ENCODE data around the gene SLC25A39.
A peak's percentile ranks its signal among the peaks of the same experiment; 100 is the strongest.

SLC25A39 gene

GRCh38 chr17:44351464-44351863 lies 26.8 kb upstream of the SLC25A39 start:
- Histone ChIP-seq H3K4me2 (ENCODE audit: low read length) (no peak overlapping the region), H2BK15ac (replicated peaks; ENCODE audit: low read depth) (no peak overlapping the region), H4K5ac (ENCODE audit: low read length) (no peak overlapping the region), H3K27ac (ENCODE audit: low read depth, low read length) (no peak overlapping the region), H4K8ac (ENCODE audit: low read depth, low read length) (no peak overlapping the region), H2BK120ac (ENCODE audit: low read depth, low read length) (no peak overlapping the region), H3K18ac (ENCODE audit: low read length) (no peak overlapping the region), H3K27me3 (ENCODE audit: insufficient read depth, low read length, poor library complexity) (no peaks in the 10 kb centered on the region), H3K4ac (ENCODE audit: low read depth, low read length) (no peak overlapping the region), H2BK5ac (ENCODE audit: low read length) (no peak overlapping the region), H3K4me1 (ENCODE audit: control insufficient read depth, low read depth, low read length) (no peaks in the 10 kb centered on the region), H3K23ac (ENCODE audit: low read length) (no peak overlapping the region), H3K9ac (ENCODE audit: low read length) (no peak overlapping the region), H2AK5ac (ENCODE audit: low read length) (no peak overlapping the region), H3K56ac (ENCODE audit: low read length) (no peak overlapping the region), H3K36me3 (ENCODE audit: control insufficient read depth, insufficient read depth, low read length) (no peaks in the 10 kb centered on the region), H3K79me2 (ENCODE audit: control insufficient read depth, insufficient read depth, low read length) (no peaks in the 10 kb centered on the region), H3K4me3 (ENCODE audit: low read length) (no peak overlapping the region), H3K79me1 (ENCODE audit: low read length) (peaks cover 1% of the 10 kb centered on the region)
- no peak for DNase-seq
- no CpG with 5 or more reads among the region's 8 CpGs for WGBS (ENCODE audit: extremely low coverage, insufficient coverage, low lambda C conversion rate)

- Histone ChIP-seq H3K27ac (ENCODE audit: low read depth, low read length) (no peak overlapping the region), H2AK5ac (ENCODE audit: low read length) (no peak overlapping the region)
Observed at GRCh38 chr17:44350733-44351226, 26.2 kb upstream of the SLC25A39 start.

GRCh38 chr17:44349553-44350070 lies 25.0 kb upstream of the SLC25A39 start:
- Histone ChIP-seq H2AK5ac (ENCODE audit: low read length) (no peak overlapping the region), H3K36me3 (ENCODE audit: control insufficient read depth, insufficient read depth, low read length) (no peaks in the 10 kb centered on the region), H3K27me3 (ENCODE audit: insufficient read depth, low read length, poor library complexity) (no peaks in the 10 kb centered on the region), H3K4me2 (ENCODE audit: low read length) (no peak overlapping the region), H4K8ac (ENCODE audit: low read depth, low read length) (no peak overlapping the region), H3K27ac (ENCODE audit: low read depth, low read length) (no peak overlapping the region), H3K79me1 (ENCODE audit: low read length) (peaks cover 2% of the 10 kb centered on the region), H3K79me2 (ENCODE audit: control insufficient read depth, insufficient read depth, low read length) (no peaks in the 10 kb centered on the region), H2BK5ac (ENCODE audit: low read length) (no peak overlapping the region), H2BK15ac (replicated peaks; ENCODE audit: low read depth) (no peak overlapping the region), H3K4ac (ENCODE audit: low read depth, low read length) (no peak overlapping the region), H3K18ac (ENCODE audit: low read length) (no peak overlapping the region), H3K4me1 (ENCODE audit: control insufficient read depth, low read depth, low read length) (no peaks in the 10 kb centered on the region), H3K23ac (ENCODE audit: low read length) (no peak overlapping the region), H3K9ac (ENCODE audit: low read length) (no peak overlapping the region), H4K5ac (ENCODE audit: low read length) (no peak overlapping the region), H3K4me3 (ENCODE audit: low read length) (no peak overlapping the region), H2BK120ac (ENCODE audit: low read depth, low read length) (no peak overlapping the region), H3K56ac (ENCODE audit: low read length) (no peak overlapping the region)
- WGBS (ENCODE audit: extremely low coverage, insufficient coverage, low lambda C conversion rate) = no CpG with 5 or more reads among the region's 12 CpGs
- DNase-seq = no peak

More at GRCh38 chr17:44350733-44351226, 26.2 kb upstream of the SLC25A39 start:
- Histone ChIP-seq H3K18ac (ENCODE audit: low read length) (no peak overlapping the region), H2BK5ac (ENCODE audit: low read length) (no peak overlapping the region), H3K27me3 (ENCODE audit: insufficient read depth, low read length, poor library complexity) (no peaks in the 10 kb centered on the region), H3K23ac (ENCODE audit: low read length) (no peak overlapping the region), H3K4me3 (ENCODE audit: low read length) (no peak overlapping the region), H3K56ac (ENCODE audit: low read length) (no peak overlapping the region), H3K4ac (ENCODE audit: low read depth, low read length) (no peak overlapping the region), H3K79me1 (ENCODE audit: low read length) (peaks cover 2% of the 10 kb centered on the region), H2BK15ac (replicated peaks; ENCODE audit: low read depth) (no peak overlapping the region), H4K8ac (ENCODE audit: low read depth, low read length) (no peak overlapping the region), H4K5ac (ENCODE audit: low read length) (no peak overlapping the region), H2BK120ac (ENCODE audit: low read depth, low read length) (no peak overlapping the region), H3K9ac (ENCODE audit: low read length) (no peak overlapping the region), H3K36me3 (ENCODE audit: control insufficient read depth, insufficient read depth, low read length) (no peaks in the 10 kb centered on the region), H3K4me1 (ENCODE audit: control insufficient read depth, low read depth, low read length) (no peaks in the 10 kb centered on the region), H3K4me2 (ENCODE audit: low read length) (no peak overlapping the region), H3K79me2 (ENCODE audit: control insufficient read depth, insufficient read depth, low read length) (no peaks in the 10 kb centered on the region)
- no CpG with 5 or more reads among the region's 6 CpGs for WGBS (ENCODE audit: extremely low coverage, insufficient coverage, low lambda C conversion rate)
- peak; percentile 71 for DNase-seq

GRCh38 chr17:44348988-44349364 lies 24.4 kb upstream of the SLC25A39 start:
- Histone ChIP-seq H3K27me3 (ENCODE audit: insufficient read depth, low read length, poor library complexity) (no peaks in the 10 kb centered on the region), H2BK120ac (ENCODE audit: low read depth, low read length) (no peak overlapping the region), H3K79me2 (ENCODE audit: control insufficient read depth, insufficient read depth, low read length) (no peaks in the 10 kb centered on the region), H3K4ac (ENCODE audit: low read depth, low read length) (no peak overlapping the region), H2AK5ac (ENCODE audit: low read length) (no peak overlapping the region), H4K5ac (ENCODE audit: low read length) (no peak overlapping the region), H3K36me3 (ENCODE audit: control insufficient read depth, insufficient read depth, low read length) (no peaks in the 10 kb centered on the region), H3K27ac (ENCODE audit: low read depth, low read length) (no peak overlapping the region), H4K8ac (ENCODE audit: low read depth, low read length) (no peak overlapping the region), H3K23ac (ENCODE audit: low read length) (no peak overlapping the region), H3K9ac (ENCODE audit: low read length) (no peak overlapping the region), H2BK5ac (ENCODE audit: low read length) (no peak overlapping the region), H3K4me3 (ENCODE audit: low read length) (no peak overlapping the region), H3K79me1 (ENCODE audit: low read length) (peaks cover 2% of the 10 kb centered on the region), H2BK15ac (replicated peaks; ENCODE audit: low read depth) (no peak overlapping the region), H3K4me2 (ENCODE audit: low read length) (no peak overlapping the region), H3K56ac (ENCODE audit: low read length) (no peak overlapping the region), H3K4me1 (ENCODE audit: control insufficient read depth, low read depth, low read length) (no peaks in the 10 kb centered on the region), H3K18ac (ENCODE audit: low read length) (no peak overlapping the region)
- no CpG with 5 or more reads among the region's 6 CpGs for WGBS (ENCODE audit: extremely low coverage, insufficient coverage, low lambda C conversion rate)
- DNase-seq = no peak

- Histone ChIP-seq H2BK120ac (ENCODE audit: low read depth, low read length) (no peak overlapping the region), H3K4me1 (ENCODE audit: control insufficient read depth, low read depth, low read length) (no peaks in the 10 kb centered on the region), H3K4ac (ENCODE audit: low read depth, low read length) (no peak overlapping the region), H3K36me3 (ENCODE audit: control insufficient read depth, insufficient read depth, low read length) (no peaks in the 10 kb centered on the region), H3K23ac (ENCODE audit: low read length) (no peak overlapping the region), H3K4me2 (ENCODE audit: low read length) (no peak overlapping the region), H2AK5ac (ENCODE audit: low read length) (no peak overlapping the region), H3K9ac (ENCODE audit: low read length) (no peak overlapping the region), H3K79me1 (ENCODE audit: low read length) (peaks cover 2% of the 10 kb centered on the region), H2BK5ac (ENCODE audit: low read length) (no peak overlapping the region), H3K79me2 (ENCODE audit: control insufficient read depth, insufficient read depth, low read length) (no peaks in the 10 kb centered on the region), H4K5ac (ENCODE audit: low read length) (no peak overlapping the region), H3K4me3 (ENCODE audit: low read length) (no peak overlapping the region), H3K27ac (ENCODE audit: low read depth, low read length) (no peak overlapping the region), H3K56ac (ENCODE audit: low read length) (no peak overlapping the region), H3K27me3 (ENCODE audit: insufficient read depth, low read length, poor library complexity) (no peaks in the 10 kb centered on the region), H2BK15ac (replicated peaks; ENCODE audit: low read depth) (no peak overlapping the region), H3K18ac (ENCODE audit: low read length) (no peak overlapping the region), H4K8ac (ENCODE audit: low read depth, low read length) (no peak overlapping the region)
- no peak for DNase-seq
- WGBS (ENCODE audit: extremely low coverage, insufficient coverage, low lambda C conversion rate) = no CpG with 5 or more reads among the region's 9 CpGs
Observed at GRCh38 chr17:44348234-44348987, 23.8 kb upstream of the SLC25A39 start.
